Gastroesophageal sphincter (tissue), 3 donors: ENCODE results near the gene KLHL17.

ENCODE experiments used
- POLR2A ChIP-seq, 2 donors: fragments of 450-650 bp; IDR thresholded peaks; one replicate each; pipeline ENCODE4 v1.6.1; 2017; ENCODE audit warnings: antibody characterized with exemption in 2 of 2, mild to moderate bottlenecking in 2 of 2, moderate library complexity in 1 of 2
- POLR2AphosphoS5 ChIP-seq: sonication (generic); formaldehyde crosslinking; IDR thresholded peaks from one replicate; pipeline ENCODE4 v1.6.1; 2017; ENCODE audit warnings: antibody characterized with exemption
- TF ChIP-seq, protein P1 (sequence below), 4 experiments: fragments of 200-600 bp in 2 of 4; fragments of 450-650 bp in 2 of 4; sonication (generic) in 1 of 4; IDR thresholded peaks; one replicate each; pipeline ENCODE4 v1.5.1; 2017 to 2019; ENCODE audit warnings: antibody characterized with exemption in 4 of 4, mild to moderate bottlenecking in 2 of 4, moderate library complexity in 2 of 4

DNA sequence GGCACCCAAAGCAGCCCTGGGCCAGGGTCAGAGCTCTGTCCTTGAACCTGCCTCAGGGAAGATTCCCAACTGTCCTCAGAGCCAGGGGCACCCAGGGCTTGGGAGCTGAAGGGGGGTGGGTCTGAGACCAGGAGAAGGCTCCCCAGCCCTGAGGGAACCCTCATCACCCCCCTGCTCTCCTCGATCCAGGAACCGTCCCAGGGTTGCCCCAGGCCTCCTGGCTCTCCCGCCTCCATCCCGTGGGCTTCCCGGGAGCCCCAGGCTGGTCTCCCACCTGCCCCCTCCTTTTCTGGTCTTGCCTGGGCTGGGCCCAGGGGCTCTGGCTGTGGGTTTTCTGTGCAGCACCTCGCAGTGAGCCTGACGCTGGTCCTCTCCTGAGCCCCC, 43.3 kb upstream of the KLHL17 start:
- TF ChIP-seq, protein P1, sequence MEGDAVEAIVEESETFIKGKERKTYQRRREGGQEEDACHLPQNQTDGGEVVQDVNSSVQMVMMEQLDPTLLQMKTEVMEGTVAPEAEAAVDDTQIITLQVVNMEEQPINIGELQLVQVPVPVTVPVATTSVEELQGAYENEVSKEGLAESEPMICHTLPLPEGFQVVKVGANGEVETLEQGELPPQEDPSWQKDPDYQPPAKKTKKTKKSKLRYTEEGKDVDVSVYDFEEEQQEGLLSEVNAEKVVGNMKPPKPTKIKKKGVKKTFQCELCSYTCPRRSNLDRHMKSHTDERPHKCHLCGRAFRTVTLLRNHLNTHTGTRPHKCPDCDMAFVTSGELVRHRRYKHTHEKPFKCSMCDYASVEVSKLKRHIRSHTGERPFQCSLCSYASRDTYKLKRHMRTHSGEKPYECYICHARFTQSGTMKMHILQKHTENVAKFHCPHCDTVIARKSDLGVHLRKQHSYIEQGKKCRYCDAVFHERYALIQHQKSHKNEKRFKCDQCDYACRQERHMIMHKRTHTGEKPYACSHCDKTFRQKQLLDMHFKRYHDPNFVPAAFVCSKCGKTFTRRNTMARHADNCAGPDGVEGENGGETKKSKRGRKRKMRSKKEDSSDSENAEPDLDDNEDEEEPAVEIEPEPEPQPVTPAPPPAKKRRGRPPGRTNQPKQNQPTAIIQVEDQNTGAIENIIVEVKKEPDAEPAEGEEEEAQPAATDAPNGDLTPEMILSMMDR (IDR thresholded peaks at IDR 0.05): no peak
- TF ChIP-seq POLR2A (IDR thresholded peaks at IDR 0.05): no peak
- TF ChIP-seq POLR2AphosphoS5: no peak
